HG03342 (cell line): ENCODE results near the gene COLEC12.
"Not testable (repeated sequence)": the region's sequence is repeated elsewhere in the genome, so short reads cannot be mapped to it uniquely, and the experiment has no call there.

Experiments used
- ATAC-seq: cut with Tn5 transposase; IDR thresholded peaks from one replicate; pipeline ENCODE4 v1.9.1; 2021; ENCODE audit warnings: mild to moderate bottlenecking, moderate library complexity; ENCODE audit not compliant: unreplicated experiment

Gene COLEC12

GRCh38 chr18:332007-332406 is 168.5 kb downstream of the COLEC12 start:
- ATAC-seq, result no peak

- ATAC-seq, result no peak
Observed at GRCh38 chr18:331221-331821, 169.2 kb downstream of the COLEC12 start.

DNA sequence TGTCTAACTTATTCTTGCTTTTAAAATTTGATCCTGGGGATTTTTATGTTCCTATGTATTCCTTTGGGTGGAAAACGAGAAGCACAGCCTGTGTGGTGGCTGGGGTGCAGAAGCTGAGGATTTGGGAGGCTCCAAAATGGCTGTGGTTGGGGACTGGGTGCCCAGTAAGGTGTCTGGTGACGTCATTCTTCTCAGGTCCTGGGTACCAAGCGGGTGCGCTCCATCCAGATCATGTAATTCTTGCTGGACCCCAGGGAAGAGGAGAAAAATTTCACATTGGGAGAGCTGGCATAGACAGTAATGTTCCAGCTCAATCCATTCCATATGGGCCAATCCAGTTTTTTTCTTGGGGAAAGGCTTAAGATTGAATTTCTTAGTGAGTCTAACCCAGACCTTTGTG is 171.6 kb downstream of the COLEC12 start:
- ATAC-seq, result no peak

DNA sequence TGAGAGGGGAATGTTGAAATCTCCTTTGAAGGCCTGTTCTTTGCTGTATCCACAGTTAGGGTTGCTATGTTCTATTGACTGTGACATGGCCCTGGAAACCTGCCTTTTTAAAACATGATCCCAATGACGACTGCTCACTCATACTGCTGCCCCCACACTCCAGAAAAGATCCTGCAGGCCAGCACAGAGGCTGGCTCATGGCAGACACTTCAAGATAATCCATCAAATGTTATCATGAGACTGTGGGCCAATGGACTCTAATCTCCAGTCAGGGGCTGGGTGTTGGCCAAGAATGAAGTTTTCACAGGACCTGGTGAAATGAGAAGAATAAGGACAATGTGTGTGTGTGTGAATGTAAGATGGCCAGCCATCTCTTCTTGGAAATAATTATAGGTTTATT is 173.7 kb downstream of the COLEC12 start:
- no peak for ATAC-seq

GRCh38 chr18:323253-323622 is 177.3 kb downstream of the COLEC12 start:
- ATAC-seq, result no peak

DNA sequence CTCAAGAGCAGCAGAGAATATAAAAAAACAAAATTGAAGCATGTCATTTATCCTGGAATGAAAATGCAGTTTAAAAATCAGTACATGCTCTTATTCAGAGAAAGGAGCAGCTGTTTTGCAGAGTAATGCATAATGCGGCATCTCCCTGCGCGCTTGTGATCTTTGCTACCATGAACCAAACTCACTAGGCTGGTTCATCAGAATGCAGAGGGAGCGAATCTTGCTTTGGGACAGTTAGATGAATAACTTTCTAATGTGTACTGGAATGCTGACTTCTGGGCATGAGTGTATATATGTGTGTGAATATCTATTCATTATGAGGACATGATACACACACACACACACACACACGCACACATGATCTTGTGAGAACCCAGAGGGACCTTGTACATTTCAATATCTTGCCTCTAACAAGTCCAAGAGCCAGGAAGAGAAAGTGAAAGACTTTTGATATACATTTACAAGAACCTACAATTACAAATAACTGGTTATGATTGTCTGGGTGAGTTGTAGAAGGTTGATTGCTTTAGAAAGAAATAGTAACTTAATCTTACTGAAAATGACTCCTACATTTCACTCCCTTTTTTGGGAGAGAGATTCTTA is 178.5 kb downstream of the COLEC12 start:
- ATAC-seq, result no peak

DNA sequence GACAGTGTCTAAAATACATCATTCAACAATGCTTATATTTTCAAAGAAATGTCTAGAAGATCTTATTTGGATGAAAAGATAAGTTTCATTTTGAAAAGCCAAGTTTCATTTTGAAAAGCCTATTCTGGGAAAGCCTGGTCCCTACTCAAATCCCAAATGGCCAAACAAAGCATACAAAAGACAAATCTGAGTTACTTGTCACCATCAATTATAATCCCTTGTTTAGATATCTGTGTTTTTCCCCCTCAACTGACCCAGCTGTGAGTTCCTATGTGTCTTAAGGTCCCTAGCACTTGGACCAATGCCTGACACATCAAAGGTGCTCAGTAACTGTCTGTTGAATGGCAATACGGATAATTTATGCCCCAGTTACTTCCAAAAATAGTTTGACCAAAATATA is 180.3 kb downstream of the COLEC12 start:
- ATAC-seq, result no peak

- ATAC-seq, result no peak
Observed at GRCh38 chr18:319720-320119, 180.8 kb downstream of the COLEC12 start.

DNA sequence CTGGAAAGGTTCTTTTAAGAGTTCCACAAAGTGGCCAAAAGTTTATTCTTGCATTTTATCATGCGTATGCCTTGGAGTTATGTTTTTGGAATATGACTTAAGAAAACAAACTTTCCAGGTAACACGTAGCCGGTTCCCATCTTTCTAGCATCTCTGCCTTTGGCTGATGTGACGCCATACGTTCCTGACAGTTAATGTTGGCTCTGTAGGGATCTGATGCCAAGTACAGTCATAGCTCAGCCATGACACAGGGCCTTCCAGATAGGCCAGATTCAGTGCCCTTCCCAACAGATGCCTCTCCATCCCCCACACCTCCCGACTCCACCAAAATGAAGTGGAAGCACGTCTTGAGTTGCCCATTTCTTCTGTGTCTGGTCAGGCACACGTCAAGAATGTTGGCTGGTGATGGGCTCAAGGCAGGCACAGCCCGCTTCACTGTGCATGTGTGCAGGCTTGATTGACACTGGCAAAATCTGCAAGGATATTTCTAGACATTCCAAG is 181.7 kb downstream of the COLEC12 start:
- ATAC-seq, result no peak

- ATAC-seq, result no peak
Observed at GRCh38 chr18:317618-318017, 182.9 kb downstream of the COLEC12 start.

GRCh38 chr18:316393-316792 is 184.1 kb downstream of the COLEC12 start:
- no peak for ATAC-seq

DNA sequence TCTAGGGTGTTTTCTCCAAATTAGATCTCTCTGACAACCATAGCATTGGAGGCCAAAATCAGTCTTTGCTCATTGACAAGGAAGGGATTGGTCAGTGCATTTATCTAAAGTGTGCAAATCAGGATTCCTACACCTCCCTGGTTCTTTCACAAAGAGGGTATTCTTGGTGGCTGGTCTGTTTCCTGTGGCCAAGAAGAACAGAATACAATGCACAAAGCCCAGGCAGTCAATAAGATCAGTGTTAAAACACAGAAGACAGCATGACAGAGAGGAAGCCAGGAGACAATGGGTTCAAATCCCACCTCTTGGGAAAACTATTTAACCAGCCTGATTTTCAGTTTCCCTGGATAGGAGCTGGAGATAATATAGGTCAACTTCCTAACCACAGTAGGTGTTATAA is 186.6 kb downstream of the COLEC12 start:
- ATAC-seq, result no peak

GRCh38 chr18:312415-312814 is 188.1 kb downstream of the COLEC12 start:
- no peak for ATAC-seq

GRCh38 chr18:310042-310441 is 190.5 kb downstream of the COLEC12 start:
- no peak for ATAC-seq

DNA sequence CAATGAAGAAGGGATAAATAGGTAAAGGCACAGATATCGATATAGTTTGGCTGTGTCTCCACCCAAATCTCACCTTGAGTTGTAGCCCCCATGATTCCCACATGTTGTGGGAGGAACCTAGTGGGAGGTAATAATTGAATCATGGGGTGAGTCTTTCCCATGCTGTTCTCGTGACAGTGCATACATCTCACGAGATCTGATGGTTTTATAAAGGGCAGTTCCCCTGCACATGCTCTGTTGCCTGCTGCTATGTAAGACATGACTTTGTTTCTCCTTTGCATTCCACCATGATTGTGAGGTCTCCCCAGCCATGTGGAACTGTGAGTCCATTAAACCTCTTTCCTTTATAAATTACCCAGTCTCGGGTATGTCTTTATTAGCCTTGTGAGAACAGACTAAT is 192.4 kb downstream of the COLEC12 start:
- not testable (repeated sequence) for ATAC-seq

DNA sequence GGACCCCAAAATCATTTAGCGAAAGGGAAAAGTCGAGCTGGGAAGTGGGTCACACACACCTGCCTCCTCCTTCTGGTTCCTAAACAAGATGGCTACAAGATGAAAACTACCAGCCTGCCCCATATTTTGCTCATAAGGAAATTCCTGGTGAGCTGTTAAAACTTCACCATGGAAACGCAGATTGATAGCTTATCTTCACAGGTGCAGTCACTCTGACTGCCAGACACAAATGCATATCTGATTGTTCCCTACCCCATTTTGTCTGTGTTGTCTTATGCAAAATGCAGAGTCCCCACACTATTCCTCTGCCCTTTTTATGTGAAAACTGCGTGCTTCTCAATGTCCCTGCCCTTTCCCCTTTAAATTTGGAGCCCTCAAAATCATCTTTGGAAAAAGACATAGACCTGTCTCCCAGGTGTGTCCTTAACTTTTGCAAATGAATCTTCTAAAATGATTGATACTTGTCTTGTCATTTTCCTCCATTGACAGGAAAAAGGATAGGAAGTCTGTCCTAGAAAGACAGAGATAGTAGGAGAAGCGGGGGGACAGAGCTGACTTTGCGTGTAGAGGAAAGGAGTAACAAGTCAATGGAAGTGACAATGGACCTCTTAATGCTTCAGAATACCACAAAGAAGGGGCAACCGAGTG is 193.8 kb downstream of the COLEC12 start:
- no peak for ATAC-seq

- no peak for ATAC-seq
Observed at GRCh38 chr18:305003-305501, 195.4 kb downstream of the COLEC12 start.

- ATAC-seq, result no peak
Observed at GRCh38 chr18:303607-304006, 196.9 kb downstream of the COLEC12 start.

DNA sequence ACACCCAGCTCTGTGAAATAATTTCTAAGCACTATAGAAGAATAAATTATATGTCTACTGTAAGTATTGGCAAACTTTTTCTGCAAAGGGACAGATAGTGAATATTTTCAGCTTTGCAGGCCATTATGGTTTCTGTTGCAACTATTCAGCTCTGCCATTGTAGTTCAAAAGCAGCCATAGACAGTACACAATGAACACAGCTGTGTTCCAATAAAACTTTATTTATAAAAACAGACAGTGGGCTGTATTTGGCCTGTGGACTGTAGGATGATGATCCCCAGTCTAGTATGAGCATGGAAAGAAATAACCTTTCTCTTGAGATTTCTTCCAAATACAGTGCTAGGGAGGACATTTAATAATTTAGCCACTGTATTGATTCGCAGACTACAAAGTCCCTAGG is 197.5 kb downstream of the COLEC12 start:
- no peak for ATAC-seq

GRCh38 chr18:302097-302496 is 198.4 kb downstream of the COLEC12 start:
- ATAC-seq, result no peak

GRCh38 chr18:297936-298335 is 202.6 kb downstream of the COLEC12 start:
- ATAC-seq, result no peak

- no peak for ATAC-seq
Observed at GRCh38 chr18:295756-296490, 204.6 kb downstream of the COLEC12 start.
